WTC11 (cell line): ENCODE data around the gene PLAA.

Experiments used
- CTCF ChIP-seq: fragments of 200-600 bp; IDR thresholded peaks from 2 replicates; pipeline ENCODE4 v1.8.0; 2022; ENCODE audit warnings: antibody characterized with exemption
- FOXJ3 ChIP-seq: sonication (generic); formaldehyde crosslinking; IDR thresholded peaks from 2 replicates; pipeline ENCODE4 v1.9.0; 2021; ENCODE audit warnings: missing genetic modification reagents, mild to moderate bottlenecking, borderline replicate concordance
- ZSCAN18 ChIP-seq: fragments of 250-450 bp; sonication (Bioruptor Pico); IDR thresholded peaks from 2 replicates; pipeline ENCODE4 v2.1.2; 2022; ENCODE audit warnings: mild to moderate bottlenecking, moderate library complexity
- TF ChIP-seq, protein P1 (sequence below): sonication (generic); formaldehyde crosslinking; IDR thresholded peaks from 2 replicates; pipeline ENCODE4 v1.8.0; 2022; ENCODE audit warnings: mild to moderate bottlenecking, missing genetic modification reagents

GRCh38 chr9:26949637-26950069, 2.6 kb upstream of the PLAA start:
- no peak for TF ChIP-seq CTCF
- TF ChIP-seq FOXJ3 (CRISPR knock-in tag) = no peak
- TF ChIP-seq, protein P1, sequence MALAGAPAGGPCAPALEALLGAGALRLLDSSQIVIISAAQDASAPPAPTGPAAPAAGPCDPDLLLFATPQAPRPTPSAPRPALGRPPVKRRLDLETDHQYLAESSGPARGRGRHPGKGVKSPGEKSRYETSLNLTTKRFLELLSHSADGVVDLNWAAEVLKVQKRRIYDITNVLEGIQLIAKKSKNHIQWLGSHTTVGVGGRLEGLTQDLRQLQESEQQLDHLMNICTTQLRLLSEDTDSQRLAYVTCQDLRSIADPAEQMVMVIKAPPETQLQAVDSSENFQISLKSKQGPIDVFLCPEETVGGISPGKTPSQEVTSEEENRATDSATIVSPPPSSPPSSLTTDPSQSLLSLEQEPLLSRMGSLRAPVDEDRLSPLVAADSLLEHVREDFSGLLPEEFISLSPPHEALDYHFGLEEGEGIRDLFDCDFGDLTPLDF = no peak
- no peak for TF ChIP-seq ZSCAN18 (CRISPR knock-in tag)
